RKO (cell line): ENCODE data around the gene CCDC78.
A peak's percentile ranks its signal among the peaks of the same experiment; 100 is the strongest.
"Not testable (repeated sequence)": the region's sequence is repeated elsewhere in the genome, so short reads cannot be mapped to it uniquely, and the experiment has no call there.

Source experiments
- DNase-seq: peaks from one replicate; pipeline ENCODE4 v3.0.0-alpha.2; 2016; ENCODE audit warnings: low spot score

The CCDC78 gene

DNA sequence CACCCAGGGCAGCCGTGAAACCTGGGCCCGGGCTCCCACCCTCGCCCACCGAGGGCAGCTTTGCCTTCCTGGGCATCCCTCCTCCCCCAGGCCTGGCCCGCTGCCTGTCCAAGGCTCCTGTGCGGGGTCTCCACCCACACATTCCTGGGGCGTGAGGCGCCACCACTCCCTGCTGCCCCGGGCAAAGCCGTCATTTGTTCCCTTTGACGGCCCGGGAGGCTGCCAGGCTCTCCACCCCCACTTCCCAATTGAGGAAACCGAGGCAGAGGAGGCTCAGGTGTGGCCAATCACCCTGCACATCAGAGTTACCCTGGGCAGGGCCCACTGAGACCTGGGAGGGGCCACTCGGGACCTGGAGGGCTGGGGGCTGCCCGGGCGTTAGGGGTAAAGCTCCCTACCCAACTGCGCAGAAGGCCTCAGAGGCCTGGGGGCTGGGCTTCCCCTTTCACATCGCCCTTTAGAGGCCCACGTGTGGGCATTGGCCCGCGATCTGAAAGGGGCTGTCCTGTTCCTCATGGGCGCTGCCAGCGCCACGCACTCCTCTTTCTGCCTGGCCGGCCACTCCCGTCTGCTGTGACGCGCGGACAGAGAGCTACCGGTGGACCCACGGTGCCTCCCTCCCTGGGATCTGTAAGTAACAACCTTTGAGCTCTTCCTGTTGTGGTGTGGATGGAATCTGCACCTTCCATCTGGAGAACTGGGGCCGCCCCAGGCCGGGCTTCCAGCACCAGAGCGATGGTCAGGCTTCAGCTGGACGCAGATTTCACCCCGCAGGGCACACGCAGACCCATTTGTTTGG lies 34.5 kb upstream of the CCDC78 start, which contains the start of gene MSLN:
TSS of gene MSLN (plus strand) at position 190 of the 799 bp plus-strand sequence. CDS start 1,947 bp downstream, outside the sequence.
- DNase-seq: no peak

- no peak for DNase-seq
Measured at GRCh38 chr16:760065-760464, 33.8 kb upstream of the CCDC78 start.

- no peak for DNase-seq
Measured at GRCh38 chr16:759110-759910, 33.1 kb upstream of the CCDC78 start.

GRCh38 chr16:756428-756827 lies 30.2 kb upstream of the CCDC78 start:
- DNase-seq: no peak

DNA sequence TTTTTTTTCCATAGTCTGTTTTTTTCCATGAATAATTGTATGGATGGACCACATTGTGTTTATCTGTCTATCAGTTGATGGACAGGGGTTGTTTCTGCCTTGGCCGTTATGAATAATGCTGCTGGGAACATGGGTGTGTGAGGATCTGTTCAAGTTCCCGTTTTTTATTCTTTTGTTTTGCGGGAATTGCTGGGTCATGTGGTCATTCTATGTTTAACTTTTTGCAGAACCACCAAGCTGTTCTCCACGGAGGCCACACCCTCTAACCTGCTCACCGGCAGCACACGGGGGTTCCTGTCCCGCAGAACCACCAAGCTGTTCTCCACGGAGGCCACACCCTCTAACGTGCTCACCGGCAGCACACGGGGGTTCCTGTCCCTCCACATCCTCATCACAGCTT lies 28.4 kb upstream of the CCDC78 start:
- no peak for DNase-seq

DNA sequence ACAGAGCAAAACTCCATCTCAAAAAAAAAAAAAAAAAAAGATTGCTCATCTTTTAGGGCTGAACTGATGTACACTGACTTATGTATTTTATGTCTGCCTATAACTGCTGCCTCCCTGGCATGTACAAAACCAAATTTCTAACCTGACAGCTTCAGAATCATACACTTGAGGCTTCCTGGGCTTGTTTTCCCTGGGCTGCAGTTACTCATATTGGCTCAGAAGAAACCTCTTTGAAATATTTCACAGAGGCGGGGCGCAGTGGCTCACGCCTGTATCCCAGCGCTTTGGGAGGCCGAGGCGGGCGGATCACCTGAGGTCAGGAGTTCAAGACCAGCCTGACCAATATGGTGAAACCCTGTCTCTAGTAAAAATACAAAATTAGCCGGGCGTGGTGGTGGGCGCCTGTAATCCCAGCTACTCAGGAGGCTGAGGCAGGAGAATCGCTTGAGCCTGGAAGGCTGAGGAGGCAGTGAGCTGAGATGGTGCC lies 27.9 kb upstream of the CCDC78 start:
- DNase-seq: not testable (repeated sequence)

DNA sequence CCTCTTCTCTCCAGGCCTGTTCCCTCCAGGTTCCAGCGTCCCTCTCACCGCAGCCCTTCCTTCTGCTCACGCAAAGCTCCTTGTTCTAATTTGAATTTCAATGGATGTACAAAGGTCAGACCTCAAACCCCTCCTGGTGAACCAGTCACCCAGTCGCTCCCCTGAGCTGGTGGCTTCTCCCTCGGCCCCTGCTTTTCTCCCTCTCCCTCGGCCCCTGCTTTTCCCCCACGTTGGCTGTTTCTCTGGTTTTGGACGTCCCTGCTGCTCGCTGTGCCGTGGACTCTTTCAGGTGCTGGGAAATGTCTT lies 25.7 kb upstream of the CCDC78 start:
- no peak for DNase-seq

DNA sequence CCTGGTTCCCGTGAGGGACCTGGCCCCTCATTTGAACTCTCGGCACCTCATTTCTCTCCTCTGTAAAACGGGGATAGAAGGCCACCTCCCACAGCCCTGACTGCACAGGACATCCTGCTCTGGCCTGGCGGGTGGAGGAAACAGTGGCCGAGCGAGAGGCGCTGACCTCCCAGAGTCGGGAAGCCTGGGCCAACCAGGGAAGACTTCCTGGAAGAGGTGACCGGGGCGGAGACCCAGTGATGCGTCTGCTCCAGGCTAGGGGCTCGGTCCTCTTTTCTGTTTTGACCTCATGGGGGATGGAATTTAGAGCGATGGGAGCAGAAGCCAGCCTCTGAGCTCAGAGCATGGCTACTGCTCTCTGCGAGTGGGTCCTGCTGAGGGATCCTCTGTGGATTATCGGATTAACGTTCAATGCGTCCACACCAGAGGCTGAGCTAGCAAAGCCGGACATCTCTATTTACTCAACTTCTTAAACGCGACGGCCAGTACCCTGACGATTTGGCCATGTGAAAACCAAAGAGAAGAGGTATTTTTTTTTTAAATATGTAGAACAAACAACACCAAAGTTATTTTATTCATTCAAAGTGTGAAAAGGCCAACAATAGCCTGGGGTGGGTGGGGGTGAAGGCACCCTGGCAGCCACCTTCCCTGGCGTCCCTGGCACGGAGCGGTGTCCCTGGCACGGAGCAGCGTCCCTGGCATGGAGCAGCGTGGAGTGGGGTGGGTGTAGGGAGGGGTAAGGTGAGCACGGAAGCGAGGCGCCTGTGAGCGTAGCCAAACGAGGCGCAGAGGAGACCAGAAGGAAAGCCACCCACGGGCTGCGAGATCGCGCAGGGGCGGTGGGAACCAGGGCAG lies 25.1 kb upstream of the CCDC78 start:
- DNase-seq: no peak

DNA sequence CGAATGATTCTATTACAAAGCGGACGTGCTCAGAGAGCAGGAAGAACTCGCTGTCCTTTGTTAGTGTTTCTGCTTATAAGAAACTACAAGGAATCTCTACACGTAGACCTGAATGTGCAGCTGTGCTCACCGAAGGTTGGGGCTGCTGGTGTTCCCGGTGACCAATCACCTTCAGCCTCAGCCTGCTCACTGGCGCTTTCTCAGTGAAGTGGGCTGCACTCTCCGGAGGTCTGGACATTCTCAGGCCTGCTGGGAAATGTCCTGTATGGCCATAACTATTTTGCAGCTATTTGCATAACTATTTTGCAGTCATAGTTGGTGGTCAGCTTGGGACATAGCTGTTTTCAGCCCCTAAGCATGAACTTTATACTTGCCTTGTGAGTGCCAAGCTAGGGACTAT lies 24.2 kb upstream of the CCDC78 start:
- no peak for DNase-seq

- no peak for DNase-seq
Measured at GRCh38 chr16:749010-749409, 22.8 kb upstream of the CCDC78 start.

- no peak for DNase-seq
Measured at GRCh38 chr16:747978-748746, 21.9 kb upstream of the CCDC78 start.

DNA sequence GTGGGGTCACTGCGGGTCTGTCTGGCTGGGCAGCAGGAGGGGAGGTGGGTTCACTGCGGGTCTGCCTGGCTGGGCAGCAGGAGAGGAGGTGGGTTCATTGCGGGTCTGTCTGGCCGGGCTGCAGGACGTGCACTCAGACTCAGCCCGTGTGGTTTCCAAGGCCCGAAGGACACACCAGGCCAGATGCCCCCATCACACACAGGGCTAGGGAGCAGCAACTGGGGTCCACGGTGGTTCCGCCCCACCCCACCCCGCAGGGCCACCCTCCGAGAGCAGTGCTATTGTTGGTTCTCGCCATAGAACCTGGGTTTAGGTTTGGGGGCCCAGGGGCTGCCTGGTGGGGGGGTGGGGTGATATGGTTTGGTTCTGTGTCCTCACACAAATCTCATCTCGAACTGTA lies 20.4 kb upstream of the CCDC78 start:
- DNase-seq: no peak

- DNase-seq: no peak
Measured at GRCh38 chr16:745739-746138, 19.5 kb upstream of the CCDC78 start.

DNA sequence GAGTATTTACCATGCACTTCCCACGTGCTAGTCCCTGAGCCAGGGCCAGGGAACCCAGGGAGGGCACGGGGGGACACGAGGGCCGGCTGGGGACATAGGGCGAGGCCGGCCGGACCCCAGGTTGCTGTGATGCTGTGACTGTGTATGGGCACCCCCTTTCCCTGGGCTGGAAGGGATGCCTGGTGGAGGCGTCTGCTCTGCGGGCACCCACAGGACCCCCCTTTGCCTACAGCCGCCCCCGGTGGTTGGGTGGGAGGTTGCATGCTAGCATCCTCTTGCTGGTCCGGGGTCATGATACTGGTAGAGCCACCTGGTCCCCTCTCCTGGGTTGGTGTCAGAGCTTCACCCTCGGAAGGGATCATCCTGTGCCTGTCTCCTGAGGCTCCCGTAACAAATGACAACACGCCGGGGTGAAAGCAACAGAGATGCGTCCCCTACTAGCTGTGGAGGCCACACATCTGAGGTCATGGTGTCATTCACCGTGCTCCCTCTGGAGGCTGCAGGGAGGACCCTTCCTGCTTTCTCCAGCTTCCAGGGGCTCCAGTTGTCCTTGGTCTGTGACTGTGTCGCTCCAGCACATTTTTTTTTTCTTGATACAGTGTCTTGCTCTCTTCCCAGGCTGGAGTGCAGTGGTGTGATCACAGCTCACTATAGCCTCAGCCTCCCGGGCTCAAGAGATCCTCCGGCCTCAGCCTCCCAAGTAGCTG lies 17.7 kb upstream of the CCDC78 start:
- no peak for DNase-seq

- DNase-seq: not testable (repeated sequence)
Measured at GRCh38 chr16:742894-743293, 16.7 kb upstream of the CCDC78 start.

- DNase-seq: no peak
Measured at GRCh38 chr16:741986-742629, 15.9 kb upstream of the CCDC78 start.

- peak; percentile 92 for DNase-seq
Measured at GRCh38 chr16:740764-741505, 14.7 kb upstream of the CCDC78 start, which contains the start of gene CIAO3. Gene CIAO3, minus strand, starts transcription at chr16:740997. Its CDS starts 12 bp downstream, at chr16:740985.

DNA sequence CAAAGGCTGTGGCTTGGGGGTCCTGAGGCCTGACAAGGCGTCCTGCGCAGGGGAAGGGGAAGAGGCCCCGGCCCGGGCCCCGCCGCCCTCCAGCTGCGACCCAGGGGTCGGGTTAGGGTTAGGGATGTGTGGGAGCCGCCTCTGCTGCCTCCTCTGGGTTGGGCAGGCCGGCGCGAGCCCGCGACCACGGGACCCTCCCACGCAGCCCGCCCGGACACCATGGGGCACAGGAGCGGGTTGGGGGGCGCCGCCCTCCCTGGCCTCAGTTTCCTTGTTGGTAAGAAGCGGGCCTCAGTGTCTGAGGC lies 14.2 kb upstream of the CCDC78 start:
- DNase-seq: no peak

DNA sequence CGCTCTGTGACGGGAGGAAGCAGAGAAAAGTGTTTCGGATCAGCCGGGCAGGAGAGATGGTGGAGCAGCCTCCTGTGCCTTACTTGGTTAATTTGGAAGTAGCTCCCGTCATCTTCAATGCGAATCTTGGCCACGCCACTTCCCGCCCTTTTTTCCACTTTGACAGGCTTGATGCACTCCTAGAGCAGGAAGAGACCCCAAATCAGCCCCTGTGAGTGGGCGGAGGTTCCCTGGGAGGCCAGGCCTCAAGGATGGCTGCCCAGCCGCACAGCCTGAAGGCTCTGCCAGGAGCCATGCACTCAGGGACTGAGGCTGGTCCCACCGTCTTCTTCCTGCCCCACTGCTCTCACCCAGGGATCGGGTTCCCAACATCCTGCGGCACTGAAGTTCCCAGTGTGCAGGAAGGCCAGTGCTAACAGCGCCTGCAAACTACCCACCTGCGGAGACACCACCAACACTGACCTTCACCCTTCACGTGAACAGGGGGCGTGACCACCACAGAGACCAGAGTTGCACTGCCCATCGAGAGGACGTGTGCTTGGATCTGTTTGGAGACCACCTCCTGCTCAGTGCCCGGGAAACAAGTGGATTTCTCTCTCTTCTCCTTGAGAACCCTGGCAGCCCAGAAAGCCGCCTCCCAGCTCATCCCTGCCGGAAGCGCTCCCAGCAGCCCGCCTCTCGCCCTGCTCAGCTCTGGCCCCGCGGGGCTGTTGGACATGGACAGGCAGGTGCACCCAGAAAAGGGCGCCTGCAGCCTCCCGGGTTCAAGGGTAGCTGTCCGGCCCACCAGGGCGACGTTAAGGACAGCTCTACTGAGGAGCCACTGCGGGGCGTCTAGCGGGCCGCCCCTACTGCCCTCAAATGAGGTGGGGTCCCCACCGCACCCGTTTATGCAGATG lies 13.6 kb upstream of the CCDC78 start:
- DNase-seq: no peak
